Left lobe of liver (tissue), 2 donors: ENCODE data around the gene FCRL5. TPM values are rescaled to one million over a fixed set of nuclear protein-coding genes. Genes with fewer than 3 reads are reported as not detected.

Experiments used
- ATAC-seq: fragments of 200-7000 bp; cut with Tn5 transposase; one replicate; pipeline ENCODE4 v1.9.1; 2020; ENCODE audit warnings: mild to moderate bottlenecking, moderate library complexity
- DNase-seq: peaks from one replicate; pipeline ENCODE4 v3.0.0-alpha.2; 2020; ENCODE audit warnings: low spot score
- total RNA-seq: library from RNA; stranded (reverse); gene quantifications from one replicate; pipeline ENCODE4 v1.2.1, GENCODE V29; 2021
- donor health status: DM: no; HTN: no; CAD: no; lungs with moderate emphysema.
- donor health status: DM: no; HTN: yes; CAD: no.

The FCRL5 gene
- total RNA-seq, 1 donor from 2014 or later = 0.05 TPM

DNA sequence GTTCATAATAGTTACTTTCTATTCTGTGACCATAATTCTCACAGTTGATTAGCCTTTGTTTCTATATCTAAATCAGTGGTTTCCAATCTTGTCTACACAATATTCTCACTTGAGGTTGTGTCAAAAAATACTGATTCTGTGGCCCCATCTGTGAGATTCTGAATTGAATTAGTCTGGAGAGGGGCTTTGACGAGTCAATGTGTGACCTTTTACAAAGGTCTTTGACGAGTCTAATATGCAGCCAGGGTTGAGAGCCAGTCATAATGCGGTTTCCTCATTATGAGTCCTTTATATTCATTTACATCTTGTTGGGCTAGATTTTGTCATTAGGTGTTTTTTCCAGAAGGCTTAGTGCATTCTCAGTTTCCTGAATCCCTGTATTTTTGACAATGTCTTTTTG is 19.7 kb downstream of the FCRL5 start:
- ATAC-seq (no peak), DNase-seq (no peak)

DNA sequence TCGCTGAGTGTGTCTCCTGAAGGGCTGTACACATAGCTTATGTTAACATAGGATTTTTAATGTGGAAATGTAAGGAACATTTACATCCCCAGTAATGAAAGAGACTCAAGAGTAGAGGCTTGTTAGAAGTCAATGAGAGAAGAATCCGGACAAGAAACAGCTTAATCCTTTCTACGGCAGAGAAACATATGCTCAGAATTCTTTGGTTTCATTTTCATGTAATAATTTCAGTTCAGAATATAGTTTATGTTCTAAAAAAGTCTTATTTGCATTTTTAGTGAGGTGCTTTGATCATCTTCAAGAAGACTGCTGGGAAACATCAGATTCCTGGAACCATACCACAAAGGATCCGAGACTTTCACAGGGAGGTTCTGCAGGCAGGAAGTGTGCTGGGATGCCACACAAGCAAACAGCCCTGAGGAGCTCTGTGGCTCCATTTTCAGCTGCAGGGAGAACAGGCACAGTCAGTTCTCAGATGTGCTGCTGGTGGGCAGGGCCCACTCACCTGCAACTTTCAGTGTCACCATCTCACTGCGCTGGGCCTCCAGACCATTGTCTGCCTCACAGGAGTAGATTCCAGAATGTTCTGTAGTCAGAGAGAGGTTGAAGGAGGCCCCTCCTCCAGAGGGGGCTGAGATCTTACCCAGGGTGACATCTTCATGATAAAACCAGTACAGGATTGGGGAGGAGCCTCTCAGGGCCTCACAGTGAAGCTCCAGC is 28.4 kb downstream of the FCRL5 start:
- no peak for DNase-seq
- ATAC-seq = no peak

- DNase-seq (no peak), ATAC-seq (no peak)
Observed at GRCh38 chr1:157521056-157521455, 31.3 kb downstream of the FCRL5 start.

GRCh38 chr1:157520386-157520935 is 31.9 kb downstream of the FCRL5 start:
- DNase-seq = no peak
- ATAC-seq = no peak

DNA sequence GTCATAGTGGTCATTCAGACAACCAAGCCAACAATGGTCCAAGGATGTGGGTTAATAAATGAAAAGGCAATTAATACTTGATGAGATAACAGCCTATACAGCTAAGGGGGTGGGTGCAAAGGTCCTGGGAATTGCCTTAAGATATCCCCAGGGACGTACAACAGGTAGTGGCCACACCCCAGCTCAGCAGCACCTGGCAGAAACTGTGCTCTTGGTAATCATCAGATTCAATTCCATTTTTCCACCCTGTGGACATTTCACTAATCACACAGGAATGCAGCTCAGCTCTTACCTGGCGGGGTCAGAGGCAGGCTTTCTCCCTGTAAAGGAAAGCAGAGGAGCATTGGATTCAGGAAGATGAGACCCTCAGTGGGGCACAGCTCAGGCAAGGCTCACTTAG is 32.9 kb downstream of the FCRL5 start:
- DNase-seq = no peak
- no peak for ATAC-seq

DNA sequence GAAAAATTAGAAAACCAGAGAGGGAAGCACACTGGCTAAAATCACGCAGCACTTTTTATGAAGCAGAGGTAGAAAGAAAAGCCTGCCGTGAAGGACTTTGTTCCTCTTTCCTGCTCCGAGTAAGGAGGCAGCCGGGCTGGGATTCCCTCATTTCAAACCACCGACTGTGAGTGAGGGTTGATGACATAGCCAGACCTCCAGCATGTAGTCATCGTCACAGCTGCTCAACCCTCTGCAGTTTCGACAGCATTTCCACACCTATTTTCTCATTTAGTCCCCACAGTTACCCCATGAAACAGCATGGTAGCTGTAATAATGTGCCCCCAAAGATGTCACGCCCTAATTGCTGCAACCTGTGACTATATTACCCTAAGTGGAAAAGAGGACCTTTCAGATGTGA is 35.3 kb downstream of the FCRL5 start:
- ATAC-seq (no peak), DNase-seq (no peak)

DNA sequence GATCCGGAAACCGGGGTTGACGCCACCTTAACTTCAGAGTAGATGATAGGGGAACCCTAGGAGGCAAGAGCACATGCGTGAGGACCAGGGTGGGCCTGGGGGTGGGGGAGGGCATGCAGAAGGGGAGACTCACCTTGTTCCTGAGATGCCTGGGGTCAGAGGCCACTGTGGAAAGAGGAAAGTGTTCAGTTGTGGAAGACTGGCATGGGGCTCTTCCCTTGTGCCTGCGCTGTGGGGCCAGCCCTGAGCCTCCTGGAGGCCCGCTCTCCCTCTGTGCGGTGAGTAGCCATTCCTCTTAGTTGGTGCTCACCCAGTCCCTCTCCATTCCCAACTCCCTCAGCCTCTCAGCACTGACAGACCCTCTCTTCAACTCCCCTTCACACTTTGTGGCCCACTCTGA is 36.6 kb downstream of the FCRL5 start:
- no peak for ATAC-seq
- no peak for DNase-seq

DNA sequence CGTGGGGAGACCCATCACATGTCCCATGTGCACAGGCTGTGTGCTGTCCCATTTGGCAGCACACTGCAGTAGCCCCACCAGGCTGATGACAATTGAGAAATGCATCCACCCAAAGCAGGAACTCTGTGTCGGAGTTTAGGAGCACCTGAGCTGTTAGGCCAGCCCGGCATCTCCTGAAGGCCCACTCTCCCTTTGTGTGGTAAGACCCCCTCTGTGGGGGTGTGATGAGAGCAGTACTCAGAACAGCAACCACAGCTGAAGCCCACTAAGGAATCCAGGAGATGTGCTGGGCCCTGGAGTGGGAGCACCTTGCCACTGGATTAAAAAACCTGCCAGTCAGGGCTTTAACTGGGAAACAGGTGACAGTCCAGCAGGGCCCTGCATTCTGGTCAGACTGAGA is 37.2 kb downstream of the FCRL5 start:
- ATAC-seq (no peak), DNase-seq (no peak)

- ATAC-seq (no peak), DNase-seq (no peak)
Observed at GRCh38 chr1:157512036-157512969, 40.0 kb downstream of the FCRL5 start.

DNA sequence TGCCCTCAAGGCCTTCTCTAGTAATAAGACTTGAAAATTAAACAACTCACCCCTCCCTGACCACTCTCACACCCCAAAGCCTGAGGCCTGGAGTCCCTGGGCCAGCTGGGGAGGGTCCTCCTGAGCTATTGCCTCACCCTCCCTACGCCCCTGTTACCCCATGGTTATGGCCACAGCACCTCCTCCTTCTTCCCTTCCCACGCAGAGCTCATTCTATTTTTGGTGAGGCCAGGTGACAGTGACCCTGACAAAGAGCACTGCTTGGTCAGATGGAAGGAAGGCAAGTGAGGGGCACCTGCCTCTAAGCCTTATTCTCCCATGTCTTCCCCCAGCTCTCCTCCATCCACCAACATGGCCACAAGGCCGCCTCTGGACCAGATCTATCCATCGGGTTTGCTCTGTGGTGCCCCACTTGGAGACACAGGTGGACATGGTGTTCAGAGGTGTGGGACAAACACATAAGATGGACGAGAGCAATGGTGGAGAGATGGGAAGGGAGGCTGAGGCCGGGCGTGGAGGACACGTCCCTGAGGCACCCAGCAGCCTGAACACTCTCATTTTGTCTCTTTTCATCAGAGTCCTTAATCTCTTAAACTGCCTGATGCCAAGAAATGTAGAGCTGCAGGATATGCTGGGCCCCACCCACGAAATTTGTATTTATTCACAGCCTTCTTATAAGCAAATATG is 42.6 kb downstream of the FCRL5 start:
- DNase-seq = no peak
- ATAC-seq = no peak

GRCh38 chr1:157505481-157506272 is 46.6 kb downstream of the FCRL5 start:
- ATAC-seq (peak; percentile 99), DNase-seq (peak; percentile 59)

DNA sequence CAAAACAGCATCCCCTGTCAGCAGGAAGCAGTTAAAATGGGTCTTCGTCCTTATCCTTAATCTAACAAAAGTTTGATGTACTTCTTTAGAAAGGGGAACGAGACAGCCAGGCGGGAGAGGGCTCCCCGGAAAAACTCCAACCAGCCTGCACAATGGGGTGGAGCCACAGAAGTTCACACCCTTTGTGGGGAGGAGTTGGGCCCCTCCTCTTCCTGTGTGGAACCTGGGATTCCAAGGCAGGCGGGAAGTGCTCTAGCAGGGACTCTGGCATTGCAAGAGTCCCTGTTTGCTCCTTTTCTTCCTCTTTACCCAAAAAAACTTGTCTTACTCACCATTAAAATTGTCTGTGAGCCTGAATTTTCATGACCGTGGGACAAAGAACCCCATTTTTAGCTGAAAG is 47.7 kb downstream of the FCRL5 start:
- DNase-seq (no peak), ATAC-seq (no peak)

GRCh38 chr1:157499521-157499920 is 52.8 kb downstream of the FCRL5 start:
- ATAC-seq (no peak), DNase-seq (no peak)

- no peak for ATAC-seq
- DNase-seq = no peak
Observed at GRCh38 chr1:157498736-157499090, 53.6 kb downstream of the FCRL5 start.

GRCh38 chr1:157497987-157498735 is 54.2 kb downstream of the FCRL5 start:
- ATAC-seq (no peak), DNase-seq (no peak)

GRCh38 chr1:157497284-157497683 is 55.0 kb downstream of the FCRL5 start:
- no peak for ATAC-seq
- DNase-seq = no peak

DNA sequence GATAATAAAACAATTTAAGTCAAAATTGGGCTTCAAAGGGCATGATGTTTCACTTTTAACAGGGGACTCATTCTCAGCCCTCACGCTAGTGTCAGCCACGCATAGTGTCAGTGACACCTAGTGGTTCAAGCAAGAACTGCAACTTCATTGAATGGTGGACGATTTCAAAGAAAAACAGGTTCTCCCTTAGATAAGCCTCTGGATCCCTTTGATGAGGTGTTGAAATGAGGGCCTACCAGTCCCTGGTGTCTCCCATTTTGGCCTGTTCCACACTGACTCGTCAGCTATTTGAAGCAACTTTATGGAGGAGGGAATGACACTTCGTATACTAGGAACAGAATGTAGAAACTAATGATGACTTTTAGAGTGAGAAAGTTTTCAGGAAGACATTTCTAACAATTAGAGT is 56.2 kb downstream of the FCRL5 start:
- peak; percentile 94 for ATAC-seq

DNA sequence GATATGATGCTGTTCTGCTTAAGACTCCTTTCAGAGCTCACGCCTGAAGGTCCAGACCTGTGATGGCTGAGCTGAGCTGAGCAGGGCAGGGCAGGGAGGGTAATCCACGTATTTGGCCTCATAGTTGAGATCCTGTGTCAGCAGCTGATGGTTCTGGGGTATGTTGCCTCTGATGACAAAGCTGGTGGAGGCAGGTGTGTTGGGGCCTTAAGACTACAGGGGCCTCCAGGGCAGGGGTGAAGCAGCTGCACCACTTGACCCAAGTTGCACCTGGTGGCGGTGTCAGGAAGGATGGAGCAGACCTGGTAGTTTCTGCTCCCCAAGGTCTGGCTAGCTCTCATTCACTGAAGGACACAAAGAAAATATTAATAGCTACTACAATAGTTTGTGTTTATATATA is 57.0 kb downstream of the FCRL5 start:
- DNase-seq (no peak), ATAC-seq (no peak)

More for the DNA sequence above, 56.2 kb downstream of the FCRL5 start:
- DNase-seq = no peak

- ATAC-seq = no peak
- DNase-seq = no peak
Observed at GRCh38 chr1:157494093-157494492, 58.2 kb downstream of the FCRL5 start.
